Naive thymus-derived CD4-positive, alpha-beta T cell (primary cell): ENCODE results near the gene QARS1. TPM values are rescaled to one million over a fixed set of nuclear protein-coding genes. Genes with fewer than 3 reads are reported as not detected.
A peak's percentile ranks its signal among the peaks of the same experiment; 100 is the strongest.

Experiments used
- ATAC-seq: fragments of 150-1000 bp; cut with Tn5 transposase; 2 replicates; pipeline ENCODE4 v1.10.0; 2021; ENCODE audit warnings: mild to moderate bottlenecking, moderate library complexity
- CTCF ChIA-PET: fragments of 350-600 bp; sonication (Branson Sonifier 250); formaldehyde crosslinking; loops from one replicate; lab custom pipeline; 2021; ENCODE audit warnings: antibody characterized with exemption; lab: Charles Lee
- POLR2A ChIA-PET: fragments of 350-600 bp; sonication (Branson Sonifier 250); formaldehyde crosslinking; loops from one replicate; lab custom pipeline; 2021; ENCODE audit warnings: antibody characterized with exemption, inconsistent platforms; lab: Charles Lee
- DNase-seq, 9 donors: peaks; one replicate each; pipeline versions ENCODE4 v3.0.0 to v3.0.0-alpha.2; 2020 to 2022; ENCODE audit warnings: mixed read lengths in 1 of 9
- H3K27ac ChIP-seq: one replicate; pipeline ENCODE4 v1.7.0; 2013; ENCODE audit warnings: mild to moderate bottlenecking, low read depth, low read length, moderate library complexity
- H3K27me3 ChIP-seq, 2 donors: one replicate each; pipeline ENCODE4 v1.7.0; 2013; ENCODE audit warnings: low read length in 2 of 2, mild to moderate bottlenecking in 2 of 2, moderate library complexity in 2 of 2; ENCODE audit not compliant: control insufficient read depth in 2 of 2, insufficient read depth in 2 of 2
- H3K36me3 ChIP-seq, 3 experiments: 1 replicate in 2 of 3; 2 replicates in 1 of 3; pipeline ENCODE4 v1.7.0; 2013; ENCODE audit warnings: low read length in 3 of 3, mild to moderate bottlenecking in 3 of 3, moderate library complexity in 1 of 3; ENCODE audit not compliant: insufficient read depth in 3 of 3, control insufficient read depth in 2 of 3
- H3K4me1 ChIP-seq, 2 donors: one replicate each; pipeline ENCODE4 v1.7.0; 2013; ENCODE audit warnings: low read length in 2 of 2, mild to moderate bottlenecking in 2 of 2, moderate library complexity in 1 of 2; ENCODE audit not compliant: control insufficient read depth in 2 of 2, insufficient read depth in 2 of 2
- H3K4me3 ChIP-seq: 2 replicates; pipeline ENCODE4 v1.7.0; 2013; ENCODE audit warnings: mild to moderate bottlenecking, low read length
- H3K9me3 ChIP-seq, 3 experiments: 1 replicate in 2 of 3; 2 replicates in 1 of 3; pipeline ENCODE4 v1.7.0; 2013; ENCODE audit warnings: low read length in 3 of 3; ENCODE audit not compliant: control insufficient read depth in 2 of 3
- H3K27ac Mint-ChIP-seq, 9 donors: one replicate each; pipeline ENCODE4 v1.8.0; 2020 to 2022; ENCODE audit warnings: mixed read lengths in 9 of 9, mild to moderate bottlenecking in 8 of 9, moderate library complexity in 5 of 9, inconsistent platforms in 2 of 9
- H3K27me3 Mint-ChIP-seq, 5 donors: one replicate each; pipeline ENCODE4 v1.8.0; 2021 to 2022; ENCODE audit warnings: mixed read lengths in 5 of 5, mild to moderate bottlenecking in 1 of 5
- H3K36me3 Mint-ChIP-seq, 5 donors: one replicate each; pipeline ENCODE4 v1.8.0; 2020 to 2022; ENCODE audit warnings: mixed read lengths in 5 of 5, mild to moderate bottlenecking in 3 of 5, inconsistent platforms in 1 of 5
- H3K4me1 Mint-ChIP-seq, 7 donors: one replicate each; pipeline ENCODE4 v1.8.0; 2020 to 2022; ENCODE audit warnings: mixed read lengths in 7 of 7, mild to moderate bottlenecking in 3 of 7, inconsistent platforms in 1 of 7
- H3K4me3 Mint-ChIP-seq, 10 donors: one replicate each; pipeline ENCODE4 v1.8.0; 2020 to 2022; ENCODE audit warnings: mild to moderate bottlenecking in 10 of 10, mixed read lengths in 10 of 10, moderate library complexity in 6 of 10, inconsistent platforms in 2 of 10
- H3K9me3 Mint-ChIP-seq, 11 donors: one replicate each; pipeline ENCODE4 v1.8.0; 2020 to 2022; ENCODE audit warnings: mixed read lengths in 11 of 11, mild to moderate bottlenecking in 4 of 11, inconsistent platforms in 1 of 11, moderate library complexity in 1 of 11
- intact Hi-C, 2 donors: fragments of 100-400 bp; cut with micrococcal nuclease; formaldehyde crosslinking; loops; one replicate each; pipeline ENCODE4 v1.15.1; 2023
- microRNA-seq: library from miRNA; unstranded; fragments of <30 nt; microRNA quantifications from one replicate; pipeline ENCODE4 v1.2.0, GENCODE V29; 2022; ENCODE audit warnings: borderline microRNAs expressed
- polyA plus RNA-seq, 2 donors: library from polyadenylated mRNA; unstranded; fragments of 300-500 nt; fragmentation: Illumina TruSeq; gene quantifications; one replicate each; pipeline ENCODE4 v1.2.3, GENCODE V29; 2021
- total RNA-seq, 6 experiments: library from RNA in 5 of 6; stranded (reverse) in 5 of 6; gene quantifications; 1 replicate in 5 of 6; 2 replicates in 1 of 6; pipeline ENCODE4 v1.2.3 and lab custom pipeline; 2021 to 2026

QARS1 gene
- total and polyA plus RNA-seq, 7 experiments from 2014 or later, result 90.6 to 258 (median 225) TPM

DNA sequence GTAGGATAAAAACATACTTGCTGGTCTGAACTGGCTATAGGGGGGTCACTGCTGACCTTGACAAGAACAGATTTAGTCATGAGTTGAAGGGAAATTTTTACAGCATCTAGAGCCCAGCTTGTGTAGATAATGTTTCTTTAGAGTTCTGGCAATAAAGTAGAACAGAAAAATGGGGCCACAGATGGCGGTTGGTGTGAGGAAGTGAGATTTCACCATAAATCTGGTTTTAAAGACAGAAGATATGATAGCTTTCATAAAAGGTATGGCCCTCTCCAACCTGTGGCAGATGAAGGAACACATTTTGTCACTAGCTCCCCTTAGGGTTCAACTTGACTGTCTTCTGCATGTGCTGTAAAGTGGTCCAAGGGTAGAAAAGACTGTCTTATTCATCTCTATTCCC is 51.0 kb downstream of the QARS1 start:
- H3K27ac ChIP-seq, result no peak overlapping the region
- Mint-ChIP-seq H3K36me3 (peaks cover 3 to 33% (median 19%) of the 10 kb centered on the region in 5 donors), H3K27me3 (no peaks in the 10 kb centered on the region), H3K27ac (peak overlapping the region in 2 of 9 donors; percentile 49 to 63), H3K4me1 (peaks cover 2 to 26% (median 22%) of the 10 kb centered on the region in 7 donors), H3K4me3 (no peak overlapping the region), H3K9me3 (no peaks in the 10 kb centered on the region)
- no peaks in the 10 kb centered on the region for H3K4me1 ChIP-seq
- intact Hi-C loops, result no loop called here
- DNase-seq (no peak), ATAC-seq (no peak)
- no peaks in the 10 kb centered on the region for H3K27me3 ChIP-seq
- no peak overlapping the region for H3K4me3 ChIP-seq
- peaks cover 9 to 56% (median 25%) of the 10 kb centered on the region in 3 experiments for H3K36me3 ChIP-seq
- H3K9me3 ChIP-seq, result no peaks in the 10 kb centered on the region
- ChIA-PET POLR2A (interaction anchor here (0.5 kb wide), 1 partner anchor 365 kb away, joined by 3 read pairs; no protein-coding TSS in a partner anchor), CTCF (interaction anchor here (0.6 kb wide), 1 partner anchor 341 kb away, joined by 3 read pairs; no protein-coding TSS in a partner anchor)

Small RNAs within 50 kb of the gene (microRNA-seq; reads per million reads assigned to microRNA genes)
- gene MIR6890, result not detected

Other genes with a start within 250 kb of the QARS1 start
- gene SLC25A20, start 205.9 kb downstream of the QARS1 start, total RNA-seq, result 10 to 100 TPM in 4 of 5 experiments, 1 to 10 TPM in 1; 6.6 to 27.3 (median 12.8) TPM
- gene SLC25A20, start 205.9 kb downstream of the QARS1 start, polyA plus RNA-seq, result 10 to 100 TPM; 15.7 to 19.4 TPM
- 100 to 1,000 TPM; 103 to 189 (median 150) TPM for gene ARIH2, start 185.9 kb downstream of the QARS1 start, total RNA-seq
- gene ARIH2, start 185.9 kb downstream of the QARS1 start, polyA plus RNA-seq, result 100 to 1,000 TPM; 111 to 114 TPM
- gene P4HTM, start 114.5 kb downstream of the QARS1 start, total RNA-seq, result 10 to 100 TPM; 37.9 to 74.7 (median 53.1) TPM
- gene P4HTM, start 114.5 kb downstream of the QARS1 start, polyA plus RNA-seq, result 10 to 100 TPM; 19.7 to 28.0 TPM
- 100 to 1,000 TPM; 170 to 335 (median 204) TPM for gene WDR6, start 97.4 kb downstream of the QARS1 start, total RNA-seq
- gene WDR6, start 97.4 kb downstream of the QARS1 start, polyA plus RNA-seq, result 100 to 1,000 TPM; 147 to 152 TPM
- gene DALRD3, start 86.2 kb downstream of the QARS1 start, total RNA-seq, result 10 to 100 TPM; 18.9 to 28.6 (median 24.1) TPM
- 10 to 100 TPM; 24.2 to 24.6 TPM for gene DALRD3, start 86.2 kb downstream of the QARS1 start, polyA plus RNA-seq
- 100 to 1,000 TPM in 1 of 5 experiments, 10 to 100 TPM in 4; 63.8 to 110 (median 89.3) TPM for gene NDUFAF3, start 82.6 kb downstream of the QARS1 start, total RNA-seq
- 100 to 1,000 TPM; 191 to 205 TPM for gene NDUFAF3, start 82.6 kb downstream of the QARS1 start, polyA plus RNA-seq
- 100 to 1,000 TPM; 102 to 206 (median 121) TPM for gene IMPDH2, start 75.4 kb downstream of the QARS1 start, total RNA-seq
- gene IMPDH2, start 75.4 kb downstream of the QARS1 start, polyA plus RNA-seq, result 100 to 1,000 TPM; 109 to 123 TPM
- gene QRICH1, start 10.7 kb downstream of the QARS1 start, total RNA-seq, result 100 to 1,000 TPM; 146 to 192 (median 184) TPM
- gene QRICH1, start 10.7 kb downstream of the QARS1 start, polyA plus RNA-seq, result 10 to 100 TPM; 25.0 to 32.1 TPM
- 100 to 1,000 TPM in 2 of 5 experiments, 10 to 100 TPM in 3; 60.0 to 106 (median 78.0) TPM for gene USP19, start 16.1 kb upstream of the QARS1 start, total RNA-seq
- gene USP19, start 16.1 kb upstream of the QARS1 start, polyA plus RNA-seq, result 10 to 100 TPM; 29.9 to 55.9 TPM
- gene LAMB2, start 28.3 kb upstream of the QARS1 start, total RNA-seq, result 1 to 10 TPM in 4 of 5 experiments, not detected in 1; 1.2 to 5.0 (median 1.9) TPM
- gene LAMB2, start 28.3 kb upstream of the QARS1 start, polyA plus RNA-seq, result not detected
- 10 to 100 TPM; 16.5 to 39.5 (median 26.3) TPM for gene CCDC71, start 61.6 kb upstream of the QARS1 start, total RNA-seq
- 1 to 10 TPM; 2.0 to 2.3 TPM for gene CCDC71, start 61.6 kb upstream of the QARS1 start, polyA plus RNA-seq
- gene KLHDC8B, start 66.8 kb upstream of the QARS1 start, total RNA-seq, result 1 to 10 TPM; 1.5 to 7.1 (median 5.2) TPM
- gene KLHDC8B, start 66.8 kb upstream of the QARS1 start, polyA plus RNA-seq, result 10 to 100 TPM in 1 of 2 donors, 1 to 10 TPM in 1; 4.7 to 10.0 TPM
- gene C3orf62, start 172.5 kb upstream of the QARS1 start, total RNA-seq, result 10 to 100 TPM in 4 of 5 experiments, 1 to 10 TPM in 1; 8.6 to 14.5 (median 10.9) TPM
- gene C3orf62, start 172.5 kb upstream of the QARS1 start, polyA plus RNA-seq, result 1 to 10 TPM; 1.3 to 2.3 TPM
- gene USP4, start 235.3 kb upstream of the QARS1 start, total RNA-seq, result 100 to 1,000 TPM in 4 of 5 experiments, 10 to 100 TPM in 1; 98.3 to 135 (median 109) TPM
- 10 to 100 TPM; 54.6 to 82.5 TPM for gene USP4, start 235.3 kb upstream of the QARS1 start, polyA plus RNA-seq